ENCODE data around the gene RYR1.
"Not testable (repeated sequence)": the region's sequence is repeated elsewhere in the genome, so short reads cannot be mapped to it uniquely, and the experiment has no call there.

Gene RYR1

GRCh38 chr19:38561658-38562057 is 128.2 kb downstream of the RYR1 start:
- DNase-seq (ENCODE audit: low read depth), result no peak

- DNase-seq (ENCODE audit: low read depth), result no peak
Measured at GRCh38 chr19:38562096-38562495, 128.6 kb downstream of the RYR1 start.

- DNase-seq (ENCODE audit: low read depth), result no peak
Measured at GRCh38 chr19:38563475-38563874, 130.0 kb downstream of the RYR1 start.

- DNase-seq (ENCODE audit: low read depth), result peak; percentile 4
Measured at GRCh38 chr19:38564981-38565690, 131.6 kb downstream of the RYR1 start.

- DNase-seq (ENCODE audit: low read depth), result no peak
Measured at GRCh38 chr19:38565691-38566105, 132.2 kb downstream of the RYR1 start.

GRCh38 chr19:38569368-38569983 is 136.0 kb downstream of the RYR1 start:
- DNase-seq (ENCODE audit: low read depth), result no peak

- DNase-seq (ENCODE audit: low read depth), result no peak
Measured at GRCh38 chr19:38571682-38572081, 138.2 kb downstream of the RYR1 start.

- DNase-seq (ENCODE audit: low read depth), result no peak
Measured at GRCh38 chr19:38577826-38578225, 144.3 kb downstream of the RYR1 start.

GRCh38 chr19:38579304-38579703 is 145.8 kb downstream of the RYR1 start:
- not testable (repeated sequence) for DNase-seq (ENCODE audit: low read depth)

GRCh38 chr19:38580080-38580479 is 146.6 kb downstream of the RYR1 start:
- no peak for DNase-seq (ENCODE audit: low read depth)

- no peak for DNase-seq (ENCODE audit: low read depth)
Measured at GRCh38 chr19:38583219-38583984, 149.9 kb downstream of the RYR1 start.

- DNase-seq (ENCODE audit: low read depth), result no peak
Measured at GRCh38 chr19:38583985-38584305, 150.5 kb downstream of the RYR1 start.

- DNase-seq (ENCODE audit: low read depth), result no peak
Measured at GRCh38 chr19:38587562-38587961, 154.1 kb downstream of the RYR1 start.

GRCh38 chr19:38588041-38588440 is 154.6 kb downstream of the RYR1 start:
- no peak for DNase-seq (ENCODE audit: low read depth)

GRCh38 chr19:38592940-38593339 is 159.4 kb downstream of the RYR1 start:
- DNase-seq (ENCODE audit: low read depth), result no peak

GRCh38 chr19:38596057-38596981 is 162.8 kb downstream of the RYR1 start:
- no peak for DNase-seq (ENCODE audit: low read depth)

- DNase-seq (ENCODE audit: low read depth), result no peak
Measured at GRCh38 chr19:38597075-38597474, 163.6 kb downstream of the RYR1 start.

GRCh38 chr19:38599722-38600121 is 166.2 kb downstream of the RYR1 start:
- DNase-seq (ENCODE audit: low read depth), result no peak

GRCh38 chr19:38602856-38603255 is 169.4 kb downstream of the RYR1 start:
- not testable (repeated sequence) for DNase-seq (ENCODE audit: low read depth)

- no peak for DNase-seq (ENCODE audit: low read depth)
Measured at GRCh38 chr19:38606131-38606530, 172.6 kb downstream of the RYR1 start.

GRCh38 chr19:38614289-38614688 is 180.8 kb downstream of the RYR1 start:
- no peak for DNase-seq (ENCODE audit: low read depth)

- DNase-seq (ENCODE audit: low read depth), result no peak
Measured at GRCh38 chr19:38615007-38615581, 181.6 kb downstream of the RYR1 start.

Measured in activated T-helper 1 cell treated with Interleukin-2 at 50 U/mL for 16 hours (primary cell).